GM21447 (cell line): ENCODE measurements around the gene PLCB3.

ENCODE experiments used
- ATAC-seq: cut with Tn5 transposase; IDR thresholded peaks from one replicate; pipeline ENCODE4 v1.9.1; 2021; ENCODE audit not compliant: unreplicated experiment

Gene PLCB3

DNA sequence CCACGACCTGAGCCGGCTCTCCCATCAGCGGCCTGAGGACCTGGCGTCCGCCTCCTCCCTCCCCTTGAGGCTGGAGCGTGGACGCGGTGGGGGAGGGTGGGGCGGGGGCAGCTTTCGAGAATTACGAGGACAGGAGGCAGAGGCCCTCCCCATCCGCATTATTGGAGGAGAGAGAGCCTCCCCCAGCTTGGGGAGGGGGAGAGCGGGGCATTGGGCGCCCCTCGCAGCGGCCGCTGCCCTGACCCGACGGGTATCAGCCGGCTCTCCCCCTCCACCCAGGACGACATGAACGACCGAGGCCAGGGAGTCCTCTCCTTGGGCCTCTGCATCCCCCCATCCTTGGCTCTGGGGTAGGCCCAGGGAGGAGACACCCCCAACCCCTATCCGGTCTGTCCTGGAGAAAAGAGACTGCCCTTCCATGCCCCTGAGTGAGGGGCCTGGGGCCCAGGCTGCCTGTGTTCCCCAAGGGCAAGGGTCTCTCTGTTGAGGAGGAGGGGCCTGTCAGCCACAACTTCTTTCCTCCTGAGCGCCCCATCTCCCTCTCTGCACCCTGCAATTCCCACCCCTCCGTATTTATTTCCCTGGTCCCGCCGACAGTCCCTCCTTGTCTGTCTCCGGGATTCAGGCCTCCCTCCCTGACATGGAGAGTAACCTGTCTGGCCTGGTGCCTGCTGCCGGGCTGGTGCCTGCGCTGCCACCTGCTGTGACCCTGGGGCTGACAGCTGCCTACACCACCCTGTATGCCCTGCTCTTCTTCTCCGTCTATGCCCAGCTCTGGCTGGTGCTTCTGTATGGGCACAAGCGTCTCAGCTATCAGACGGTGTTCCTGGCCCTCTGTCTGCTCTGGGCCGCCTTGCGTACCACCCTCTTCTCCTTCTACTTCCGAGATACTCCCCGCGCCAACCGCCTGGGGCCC is 34.8 kb downstream of the PLCB3 start:
- no peak for ATAC-seq

DNA sequence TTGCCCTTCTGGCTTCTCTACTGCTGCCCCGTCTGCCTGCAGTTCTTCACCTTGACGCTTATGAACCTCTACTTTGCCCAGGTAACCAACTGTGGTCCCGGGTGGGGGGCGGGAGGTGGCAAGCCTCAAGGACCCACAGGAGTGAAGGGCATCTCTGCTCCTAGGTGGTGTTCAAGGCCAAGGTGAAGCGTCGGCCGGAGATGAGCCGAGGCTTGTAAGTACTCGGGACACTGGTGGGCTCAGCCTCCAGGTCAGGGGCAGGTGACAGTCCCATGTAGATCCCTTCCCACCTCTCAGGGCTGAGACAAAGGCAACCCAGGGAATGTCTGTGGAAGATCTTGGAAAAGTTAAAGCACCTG is 35.5 kb downstream of the PLCB3 start:
- no peak for ATAC-seq

DNA sequence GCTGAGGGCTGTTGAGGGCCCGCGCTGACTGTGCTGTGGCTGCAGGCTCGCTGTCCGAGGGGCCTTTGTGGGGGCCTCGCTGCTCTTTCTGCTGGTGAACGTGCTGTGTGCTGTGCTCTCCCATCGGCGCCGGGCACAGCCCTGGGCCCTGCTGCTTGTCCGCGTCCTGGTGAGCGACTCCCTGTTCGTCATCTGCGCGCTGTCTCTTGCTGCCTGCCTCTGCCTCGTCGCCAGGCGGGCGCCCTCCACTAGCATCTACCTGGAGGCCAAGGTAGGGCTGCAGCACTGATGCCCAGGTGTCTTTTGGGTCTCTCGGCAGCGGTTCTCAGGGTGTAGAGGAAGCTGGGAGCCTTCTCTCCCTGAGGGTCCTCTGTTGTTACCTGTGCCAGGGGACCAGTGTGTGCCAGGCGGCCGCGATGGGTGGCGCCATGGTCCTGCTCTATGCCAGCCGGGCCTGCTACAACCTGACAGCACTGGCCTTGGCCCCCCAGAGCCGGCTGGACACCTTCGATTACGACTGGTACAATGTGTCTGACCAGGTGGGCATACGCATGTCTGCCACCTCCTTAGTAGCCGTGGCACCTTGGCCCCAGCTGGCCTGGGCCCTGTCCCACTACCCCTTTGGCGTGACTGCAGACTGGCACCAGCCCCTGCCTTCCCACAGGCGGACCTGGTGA is 36.5 kb downstream of the PLCB3 start:
- ATAC-seq: no peak

DNA sequence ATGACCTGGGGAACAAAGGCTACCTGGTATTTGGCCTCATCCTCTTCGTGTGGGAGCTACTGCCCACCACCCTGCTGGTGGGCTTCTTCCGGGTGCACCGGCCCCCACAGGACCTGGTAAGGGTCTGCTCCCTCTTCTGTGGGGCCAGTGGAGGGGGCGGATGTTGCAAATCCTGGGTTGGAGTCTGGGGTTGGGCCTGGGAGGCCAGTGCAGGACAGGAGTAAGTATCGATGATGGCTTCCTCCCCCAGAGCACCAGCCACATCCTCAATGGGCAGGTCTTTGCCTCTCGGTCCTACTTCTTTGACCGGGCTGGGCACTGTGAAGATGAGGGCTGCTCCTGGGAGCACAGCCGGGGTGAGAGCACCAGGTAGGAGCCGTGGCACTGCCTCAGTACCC is 37.0 kb downstream of the PLCB3 start:
- no peak for ATAC-seq

DNA sequence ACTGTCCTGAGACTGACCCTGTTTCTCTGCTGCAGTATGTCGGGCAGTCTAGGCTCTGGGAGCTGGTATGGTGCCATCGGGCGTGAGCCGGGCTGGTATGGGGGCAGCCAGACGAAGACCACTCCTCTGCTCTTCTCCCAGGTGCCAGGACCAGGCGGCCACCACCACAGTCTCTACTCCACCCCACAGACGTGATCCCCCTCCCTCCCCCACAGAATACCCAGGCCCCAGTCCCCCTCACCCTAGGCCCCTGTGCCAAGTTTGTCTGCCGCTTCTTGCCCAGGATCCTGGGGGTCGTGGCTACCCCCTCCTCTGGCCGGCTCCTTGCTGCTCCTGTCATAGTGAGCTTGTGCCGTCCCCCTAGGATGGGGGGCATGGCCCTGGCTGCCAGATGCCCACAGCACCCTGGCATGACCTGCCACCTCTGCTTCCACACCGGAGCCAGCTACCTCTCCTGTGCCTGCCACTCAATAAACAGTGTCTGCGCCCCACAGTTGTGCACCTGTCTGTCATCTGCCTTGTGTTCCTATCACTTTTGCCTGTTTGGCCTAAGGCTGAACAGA is 37.8 kb downstream of the PLCB3 start:
- no peak for ATAC-seq

DNA sequence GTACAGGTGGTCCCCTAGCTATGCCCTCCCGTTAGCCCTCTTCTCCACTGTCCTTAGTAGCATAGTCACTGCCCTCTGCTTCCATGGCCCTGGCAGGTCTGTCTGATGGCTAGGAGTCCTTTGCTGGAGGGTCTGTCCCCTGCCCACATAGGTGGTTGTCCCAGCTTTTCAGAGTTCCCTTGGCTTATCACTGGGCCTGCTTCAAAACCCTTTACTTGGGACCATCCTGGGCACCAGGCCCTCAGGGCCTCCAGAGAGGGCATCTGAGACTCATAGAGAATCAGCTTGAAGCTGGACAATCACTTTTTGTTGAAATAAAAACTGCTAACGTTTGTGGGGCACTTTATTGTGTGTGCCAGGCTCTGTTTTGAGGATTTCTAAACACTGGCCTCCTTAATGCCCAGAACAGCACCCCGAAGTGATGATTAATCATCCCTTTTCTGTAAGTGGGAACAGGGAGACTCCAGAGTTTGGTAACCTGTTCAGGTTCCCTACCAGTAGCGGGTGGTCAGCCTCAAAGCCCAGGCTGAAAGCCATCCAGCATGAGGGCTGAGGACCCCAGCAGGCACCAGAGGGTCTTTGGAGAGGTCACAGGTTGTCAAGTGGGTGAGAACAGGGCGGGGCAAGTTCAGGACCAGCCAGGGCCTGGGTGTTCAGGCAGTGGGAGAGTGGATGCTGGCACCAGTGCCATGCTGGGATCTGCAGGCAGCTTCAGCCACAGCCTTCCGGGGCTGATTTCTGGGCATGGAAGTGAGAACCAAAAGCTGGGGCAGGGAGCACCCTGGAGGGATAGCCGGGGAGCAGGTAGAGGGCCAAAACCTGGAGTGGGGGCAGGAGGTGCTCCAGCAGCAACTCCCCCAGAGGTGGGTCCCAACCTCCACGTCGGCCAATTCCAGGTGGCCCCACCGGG is 39.3 kb downstream of the PLCB3 start:
- ATAC-seq: no peak

DNA sequence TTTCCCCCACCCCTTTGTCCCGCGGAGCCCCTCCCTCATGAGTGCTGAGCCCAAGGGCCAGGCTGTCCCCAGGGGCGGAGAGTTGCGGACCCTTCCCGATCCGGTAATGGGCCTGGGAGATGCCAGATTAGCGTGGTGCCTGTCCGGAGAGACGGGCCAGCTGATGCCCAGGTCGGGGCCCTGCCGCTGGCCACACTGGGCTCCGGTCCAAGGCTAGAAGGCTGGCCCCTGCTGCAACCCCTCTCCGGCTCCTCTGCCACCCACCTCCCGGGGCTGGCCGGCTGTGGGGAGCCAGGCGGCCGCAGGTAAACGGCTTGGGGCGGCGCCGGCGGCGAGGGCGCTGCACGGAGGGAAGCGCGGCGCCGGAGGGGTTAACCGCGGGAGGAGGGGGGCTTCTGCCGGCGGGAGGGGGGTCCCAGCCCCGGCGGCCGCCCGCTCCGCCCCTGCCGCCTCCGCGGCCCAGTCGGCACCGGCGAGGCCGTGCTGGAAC is 40.0 kb downstream of the PLCB3 start, which contains the start of gene KCNK4:
Gene KCNK4 (plus strand): TSS at position 41 of the 490 bp plus-strand sequence. CDS start 1,717 bp downstream, outside the sequence.
- no peak for ATAC-seq

DNA sequence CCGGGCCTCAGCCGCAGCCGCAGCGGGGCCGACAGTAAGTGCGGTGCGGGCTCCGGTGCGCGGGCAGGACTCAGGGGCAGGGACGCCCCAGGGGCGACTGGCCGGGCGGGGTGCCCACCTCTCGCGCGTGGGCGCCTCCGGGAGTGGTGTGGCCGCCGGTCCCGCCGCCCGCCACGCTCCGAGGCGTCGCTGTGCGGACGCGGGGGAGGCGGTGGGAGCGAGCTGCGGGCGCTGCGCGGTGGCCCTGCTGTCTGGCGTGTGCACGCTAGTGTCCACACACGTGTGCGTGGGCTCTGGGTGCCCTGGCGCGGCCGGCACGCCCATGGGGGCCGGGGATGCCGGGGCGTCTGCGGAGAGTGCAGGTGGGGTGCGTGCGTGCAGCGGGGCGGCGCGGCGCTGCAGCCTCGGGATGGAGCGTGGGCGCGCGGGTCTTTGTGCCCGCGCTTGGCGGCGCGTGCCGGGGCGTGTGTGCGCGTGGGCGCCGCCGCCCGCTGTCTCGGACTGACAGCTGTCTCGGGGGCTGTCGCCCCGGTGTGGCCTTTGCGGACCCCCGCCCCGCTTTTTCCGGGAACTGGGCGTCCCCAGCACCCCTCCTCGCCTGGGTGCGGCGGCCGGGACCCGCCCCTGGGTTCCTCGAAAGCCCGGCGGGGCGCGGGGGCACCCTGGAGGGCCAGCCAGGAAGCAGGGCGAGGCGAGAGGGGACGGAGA is 40.6 kb downstream of the PLCB3 start:
- no peak for ATAC-seq

DNA sequence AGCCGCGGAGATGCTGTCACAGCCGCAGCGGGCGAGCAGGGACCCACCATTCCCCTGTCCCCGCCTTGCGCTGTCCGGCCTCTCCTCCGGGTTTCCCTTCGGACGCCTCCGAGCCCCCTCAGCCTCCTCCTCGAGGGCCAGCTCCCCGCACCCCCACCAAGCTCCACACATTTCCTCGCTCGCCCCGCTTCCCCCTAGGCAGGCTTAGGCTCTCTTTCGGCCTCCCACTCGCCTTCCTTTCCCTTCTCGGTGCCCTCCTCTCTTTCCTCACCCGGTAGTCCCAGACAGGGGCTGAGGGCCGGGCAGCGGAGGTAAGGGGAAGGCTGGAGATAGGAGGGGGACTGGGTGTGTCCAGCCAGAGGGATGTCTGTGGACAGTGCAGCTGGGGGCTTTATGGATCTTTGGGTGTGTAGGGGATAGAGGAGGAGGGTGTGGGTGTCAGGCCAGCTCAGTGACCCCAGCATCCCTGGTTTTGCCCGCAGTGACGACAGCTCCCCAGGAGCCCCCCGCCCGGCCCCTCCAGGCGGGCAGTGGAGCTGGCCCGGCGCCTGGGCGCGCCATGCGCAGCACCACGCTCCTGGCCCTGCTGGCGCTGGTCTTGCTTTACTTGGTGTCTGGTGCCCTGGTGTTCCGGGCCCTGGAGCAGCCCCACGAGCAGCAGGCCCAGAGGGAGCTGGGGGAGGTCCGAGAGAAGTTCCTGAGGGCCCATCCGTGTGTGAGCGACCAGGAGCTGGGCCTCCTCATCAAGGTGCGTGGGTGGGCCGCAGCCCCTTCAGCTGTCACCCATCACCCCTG is 41.3 kb downstream of the PLCB3 start:
- no peak for ATAC-seq

DNA sequence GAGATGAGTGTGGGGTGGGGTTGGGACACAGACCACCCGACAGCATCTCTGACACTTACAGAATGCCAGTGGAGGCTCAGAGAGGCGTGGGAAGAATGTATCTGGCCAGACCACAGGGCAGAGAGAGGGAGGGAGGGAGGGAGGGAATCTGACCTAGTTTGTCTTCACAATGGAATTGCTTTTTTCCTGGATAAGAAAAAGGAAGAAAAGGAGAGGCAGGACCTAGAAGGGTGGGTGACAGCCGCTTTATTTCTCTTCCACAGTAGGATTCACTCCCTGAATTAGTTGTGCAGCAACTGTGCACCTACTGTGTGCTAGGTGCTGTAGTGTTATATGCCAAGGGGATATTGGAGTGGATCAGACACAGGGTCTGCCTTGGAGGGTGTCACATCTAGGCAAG is 43.4 kb downstream of the PLCB3 start:
- ATAC-seq: no peak

DNA sequence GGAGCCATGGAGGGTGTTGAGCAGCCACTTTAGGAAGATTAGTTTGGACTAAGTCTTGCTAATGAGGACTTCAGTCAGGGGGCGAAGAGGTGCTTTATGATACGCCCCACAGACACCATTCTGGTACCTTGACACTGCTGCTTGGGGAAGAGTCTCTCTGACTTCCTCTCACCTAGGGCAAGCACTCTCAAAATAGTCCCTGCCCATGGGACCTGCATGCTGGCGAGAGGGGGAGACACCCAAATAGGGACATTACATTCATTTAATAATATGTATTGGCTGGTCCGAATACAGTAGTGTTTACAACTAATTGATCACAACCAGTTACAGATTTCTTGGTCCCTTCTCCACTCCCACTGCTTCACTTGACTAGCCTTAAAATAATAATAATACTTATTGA is 44.4 kb downstream of the PLCB3 start:
- no peak for ATAC-seq

DNA sequence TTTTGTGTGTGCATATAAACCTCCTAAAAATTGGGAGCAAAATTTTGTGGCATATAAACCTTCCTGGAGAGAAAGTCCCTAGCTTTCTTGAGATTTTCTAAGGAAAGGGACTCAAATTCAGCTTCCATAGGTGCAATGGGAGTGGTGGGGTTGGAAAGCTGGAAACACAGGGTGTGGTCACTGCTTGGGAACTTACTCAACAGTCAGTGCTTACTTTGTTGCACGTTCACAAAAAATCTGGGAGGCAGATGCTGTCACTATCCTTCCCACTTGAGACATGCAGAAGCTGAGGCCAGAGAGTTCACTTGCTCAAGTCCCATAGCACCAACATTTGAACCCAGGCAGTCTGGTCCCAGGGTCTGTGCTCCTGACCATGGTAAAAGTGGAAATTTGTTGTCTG is 44.9 kb downstream of the PLCB3 start:
- no peak for ATAC-seq

DNA sequence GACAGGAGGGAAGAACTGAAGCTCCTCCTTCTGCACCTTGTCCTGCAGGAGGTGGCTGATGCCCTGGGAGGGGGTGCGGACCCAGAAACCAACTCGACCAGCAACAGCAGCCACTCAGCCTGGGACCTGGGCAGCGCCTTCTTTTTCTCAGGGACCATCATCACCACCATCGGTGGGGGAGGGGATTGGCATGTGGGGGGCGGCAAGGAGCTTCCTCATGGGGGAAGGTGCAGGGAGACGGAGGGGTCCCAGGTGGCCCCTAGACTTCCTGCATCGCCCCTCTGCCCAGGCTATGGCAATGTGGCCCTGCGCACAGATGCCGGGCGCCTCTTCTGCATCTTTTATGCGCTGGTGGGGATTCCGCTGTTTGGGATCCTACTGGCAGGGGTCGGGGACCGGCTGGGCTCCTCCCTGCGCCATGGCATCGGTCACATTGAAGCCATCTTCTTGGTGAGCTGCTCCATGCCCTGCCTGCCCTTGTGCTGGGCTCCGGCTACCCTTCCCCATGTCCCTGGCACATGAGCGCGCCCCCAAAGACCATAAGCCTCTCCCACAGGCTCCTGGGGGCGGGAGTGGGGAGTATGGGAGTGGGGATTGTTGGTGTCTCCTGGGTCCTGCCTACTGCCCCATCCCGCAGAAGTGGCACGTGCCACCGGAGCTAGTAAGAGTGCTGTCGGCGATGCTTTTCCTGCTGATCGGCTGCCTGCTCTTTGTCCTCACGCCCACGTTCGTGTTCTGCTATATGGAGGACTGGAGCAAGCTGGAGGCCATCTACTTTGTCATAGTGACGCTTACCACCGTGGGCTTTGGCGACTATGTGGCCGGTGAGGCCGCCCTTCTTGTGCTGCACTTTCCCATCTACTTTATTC is 45.7 kb downstream of the PLCB3 start:
- ATAC-seq: no peak

DNA sequence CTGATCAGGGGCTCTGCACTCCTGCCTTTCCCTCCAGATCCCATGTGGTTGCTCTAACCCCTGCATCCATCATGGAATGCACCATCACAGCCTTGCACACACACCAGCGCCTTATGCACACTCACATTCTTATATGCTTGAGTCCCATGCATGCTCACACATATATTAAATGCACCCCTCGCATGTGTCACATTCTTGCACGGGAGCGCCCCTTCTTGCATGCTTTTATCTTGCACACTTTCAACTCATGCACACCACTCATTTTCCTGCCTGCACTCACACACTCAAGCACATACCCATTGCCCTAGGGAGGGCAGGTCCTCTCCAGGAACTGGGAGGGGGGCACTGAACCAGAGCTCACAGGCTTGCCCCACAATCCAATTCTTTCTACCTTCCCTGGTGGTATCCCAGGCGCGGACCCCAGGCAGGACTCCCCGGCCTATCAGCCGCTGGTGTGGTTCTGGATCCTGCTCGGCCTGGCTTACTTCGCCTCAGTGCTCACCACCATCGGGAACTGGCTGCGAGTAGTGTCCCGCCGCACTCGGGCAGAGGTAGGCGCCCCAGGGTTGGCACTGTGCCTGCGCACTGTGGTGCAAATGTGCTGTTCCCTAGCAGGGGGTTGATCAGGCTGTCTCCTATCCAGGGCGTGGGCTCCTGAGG is 46.5 kb downstream of the PLCB3 start:
- no peak for ATAC-seq

DNA sequence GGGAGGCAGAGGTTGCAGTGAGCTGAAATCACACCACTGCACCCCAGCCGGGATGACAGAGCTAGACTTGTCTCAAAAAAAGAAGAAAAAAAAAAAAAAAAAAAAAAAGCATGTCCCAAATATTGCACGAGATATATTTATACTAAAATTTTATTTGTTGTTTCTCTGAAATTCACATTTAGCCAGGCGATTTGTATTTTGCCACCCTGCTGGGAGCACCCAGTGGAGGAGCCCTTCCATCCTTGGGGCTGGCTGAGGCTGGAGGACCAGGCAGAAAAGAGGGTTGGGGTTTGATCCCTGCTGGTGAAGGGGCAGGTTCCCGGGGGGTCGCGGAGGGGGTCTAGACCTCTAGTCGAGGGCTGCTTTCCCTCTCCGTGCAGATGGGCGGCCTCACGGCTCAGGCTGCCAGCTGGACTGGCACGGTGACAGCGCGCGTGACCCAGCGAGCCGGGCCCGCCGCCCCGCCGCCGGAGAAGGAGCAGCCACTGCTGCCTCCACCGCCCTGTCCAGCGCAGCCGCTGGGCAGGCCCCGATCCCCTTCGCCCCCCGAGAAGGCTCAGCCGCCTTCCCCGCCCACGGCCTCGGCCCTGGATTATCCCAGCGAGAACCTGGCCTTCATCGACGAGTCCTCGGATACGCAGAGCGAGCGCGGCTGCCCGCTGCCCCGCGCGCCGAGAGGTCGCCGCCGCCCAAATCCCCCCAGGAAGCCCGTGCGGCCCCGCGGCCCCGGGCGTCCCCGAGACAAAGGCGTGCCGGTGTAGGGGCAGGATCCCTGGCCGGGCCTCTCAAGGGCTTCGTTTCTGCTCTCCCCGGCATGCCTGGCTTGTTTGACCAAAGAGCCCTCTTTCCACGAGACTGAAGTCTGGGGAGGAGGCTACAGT is 47.9 kb downstream of the PLCB3 start:
- ATAC-seq: no peak

DNA sequence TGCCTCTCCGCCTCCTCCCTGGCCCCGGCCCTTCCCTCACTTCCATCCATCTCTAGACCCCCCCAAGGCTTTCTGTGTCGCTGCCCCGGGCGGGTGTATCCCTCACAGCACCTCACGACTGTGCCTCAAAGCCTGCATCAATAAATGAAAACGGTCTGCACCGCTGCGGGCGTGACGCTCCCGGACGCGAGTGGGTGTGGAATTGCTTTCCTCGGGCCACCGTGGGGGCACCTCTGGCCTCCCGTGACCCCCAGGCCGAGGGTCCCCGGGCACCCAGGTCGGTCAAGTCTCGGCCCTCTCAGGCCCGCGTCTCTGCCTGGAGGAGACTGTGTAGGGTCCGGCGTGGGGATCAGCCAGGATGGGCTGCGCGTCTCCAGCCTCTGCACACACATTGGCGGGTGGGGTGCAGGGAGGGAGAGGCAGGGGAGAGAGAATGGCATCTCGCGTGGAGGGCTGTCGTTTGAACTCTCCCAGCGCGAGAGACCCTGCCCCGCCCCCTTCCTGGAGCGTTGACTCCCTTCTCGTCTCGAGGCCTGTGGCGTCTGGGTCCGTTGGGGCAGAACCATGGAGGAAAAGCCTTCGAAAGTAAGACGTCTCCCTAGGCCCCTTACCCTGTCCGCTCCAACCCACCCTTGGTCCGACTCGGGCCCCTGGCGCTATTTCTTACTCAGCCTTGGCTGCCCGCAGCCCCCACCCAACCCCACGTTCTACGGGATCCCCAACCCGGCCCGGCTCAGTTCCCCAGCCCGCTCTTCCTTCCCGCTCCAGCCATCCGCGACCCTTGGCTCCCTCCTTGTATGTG is 48.7 kb downstream of the PLCB3 start, which contains the start of gene CATSPERZ:
Gene CATSPERZ (plus strand): TSS at position 512 of the 802 bp plus-strand sequence. CDS start 53 bp downstream, at position 565.
- ATAC-seq: no peak
